Endothelial cell of umbilical vein (primary cell): ENCODE measurements around the gene LRRC66. TPM values are rescaled to one million over a fixed set of nuclear protein-coding genes. Genes with fewer than 3 reads are reported as not detected.

Experiments used
- BruUV-seq: library from RNA; stranded (reverse); fragments of 400-500 nt; replicated peaks from 2 replicates; lab custom pipeline; 2021; lab: Mats Ljungman, UMichigan
- CTCF ChIA-PET: fragments of 300-600, 350-600 bp; sonication (Branson Sonifier 250); formaldehyde crosslinking; loops from one replicate; lab custom pipeline; 2021; ENCODE audit warnings: antibody characterized with exemption, inconsistent platforms; lab: Charles Lee
- POLR2A ChIA-PET: fragments of 300-600, 350-600 bp; sonication (Branson Sonifier 250); formaldehyde crosslinking; loops from one replicate; lab custom pipeline; 2021; ENCODE audit warnings: antibody characterized with exemption, inconsistent platforms; lab: Charles Lee
- DNase-seq: peaks from one replicate; pipeline ENCODE4 v3.0.0-alpha.2; 2011; ENCODE audit warnings: low read depth, low spot score
- FAIRE-seq: peaks from 2 replicates; lab custom pipeline; 2011; peaks lifted over from hg19 to GRCh38; lab: Jason Lieb, UNC
- H2AFZ ChIP-seq: 2 replicates; pipeline ENCODE4 v1.6.0; 2012; ENCODE audit warnings: low read depth, low read length, control low read depth, inconsistent platforms
- H3K27ac ChIP-seq: 2 replicates; pipeline ENCODE4 v1.5.1; 2011; ENCODE audit warnings: low read depth, mild to moderate bottlenecking, control low read depth, low read length, moderate library complexity; ENCODE audit not compliant: insufficient read depth
- H3K27me3 ChIP-seq, 2 experiments: 2 replicates each; pipeline versions ENCODE4 v1.6.0 to v1.6.1; 2011; ENCODE audit warnings: low read length in 2 of 2, mixed read lengths in 1 of 2; ENCODE audit not compliant: control insufficient read depth in 2 of 2, insufficient read depth in 2 of 2
- H3K36me3 ChIP-seq, 2 experiments: 2 replicates in 1 of 2; 3 replicates in 1 of 2; pipeline ENCODE4 v1.5.1; 2011; ENCODE audit warnings: low read length in 2 of 2, mild to moderate bottlenecking in 1 of 2, moderate library complexity in 1 of 2; ENCODE audit not compliant: control insufficient read depth in 2 of 2, insufficient read depth in 2 of 2; ENCODE audit errors: extremely low read depth in 1 of 2
- H3K4me1 ChIP-seq: 3 replicates; pipeline ENCODE4 v1.5.1; 2011; ENCODE audit warnings: mild to moderate bottlenecking, low read length; ENCODE audit not compliant: control insufficient read depth, insufficient read depth; ENCODE audit errors: extremely low read depth
- H3K4me2 ChIP-seq: 2 replicates; pipeline ENCODE4 v1.6.1; 2011; ENCODE audit warnings: low read length, control low read depth, mixed read lengths; ENCODE audit not compliant: insufficient read depth
- H3K4me3 ChIP-seq, 3 experiments: fragments of 200-600 bp in 1 of 3; sonication (generic), shearing (Covaris generic) in 1 of 3; replicated peaks in 1 of 3; 2 replicates each; pipeline ENCODE4 v1.5.1; 2011 to 2016; ENCODE audit warnings: control low read depth in 3 of 3, low read length in 3 of 3, mild to moderate bottlenecking in 2 of 3, inconsistent platforms in 1 of 3, low read depth in 1 of 3, moderate library complexity in 1 of 3; ENCODE audit not compliant: insufficient read depth in 1 of 3
- H3K79me2 ChIP-seq: 2 replicates; pipeline ENCODE4 v1.6.0; 2012; ENCODE audit warnings: low read length, inconsistent platforms; ENCODE audit not compliant: control insufficient read depth, insufficient read depth
- H3K9ac ChIP-seq: replicated peaks from 2 replicates; pipeline ENCODE3; 2011; ENCODE audit warnings: low read length, control low read depth; ENCODE audit not compliant: insufficient read depth; ENCODE audit errors: extremely low read depth
- H3K9me1 ChIP-seq: replicated peaks from 3 replicates; pipeline ENCODE4 v1.6.0; 2011; ENCODE audit warnings: mild to moderate bottlenecking, low read length; ENCODE audit not compliant: control insufficient read depth, insufficient read depth; ENCODE audit errors: extremely low read depth
- H3K9me3 ChIP-seq: replicated peaks from 2 replicates; pipeline ENCODE4 v1.5.1; 2012; ENCODE audit warnings: low read length, inconsistent platforms; ENCODE audit not compliant: control insufficient read depth, insufficient read depth
- H4K20me1 ChIP-seq: replicated peaks from 2 replicates; pipeline ENCODE3; 2011; ENCODE audit warnings: mild to moderate bottlenecking, low read length; ENCODE audit not compliant: control insufficient read depth, insufficient read depth; ENCODE audit errors: extremely low read depth
- CTCF ChIP-seq, 2 donors: IDR thresholded peaks; 1 replicate in 1 of 2; 2 replicates in 1 of 2; pipeline ENCODE4 v1.5.1; 2011; ENCODE audit warnings: low read length in 2 of 2, mild to moderate bottlenecking in 2 of 2, moderate library complexity in 2 of 2, control low read depth in 1 of 2, inconsistent platforms in 1 of 2, low read depth in 1 of 2; ENCODE audit not compliant: insufficient read depth in 1 of 2; ENCODE audit errors: extremely low read depth in 1 of 2
- EZH2 ChIP-seq: IDR thresholded peaks from 2 replicates; pipeline ENCODE4 v1.6.1; 2012; ENCODE audit warnings: borderline replicate concordance, low read depth, mild to moderate bottlenecking, moderate library complexity, low read length, inconsistent platforms; ENCODE audit not compliant: severe bottlenecking
- FOS ChIP-seq: IDR thresholded peaks from 2 replicates; pipeline ENCODE4 v1.6.1; 2011; ENCODE audit warnings: mild to moderate bottlenecking, low read length, moderate library complexity, borderline replicate concordance; ENCODE audit not compliant: insufficient read depth
- GATA2 ChIP-seq: IDR thresholded peaks from 2 replicates; pipeline ENCODE4 v1.7.0; 2011; ENCODE audit warnings: low read depth, mild to moderate bottlenecking, moderate library complexity, mixed read lengths, low read length; ENCODE audit not compliant: insufficient read length, insufficient read depth
- JUN ChIP-seq: IDR thresholded peaks from 2 replicates; pipeline ENCODE4 v1.6.1; 2011; ENCODE audit warnings: borderline replicate concordance, low read depth; ENCODE audit not compliant: insufficient read length, insufficient read depth
- MAX ChIP-seq: IDR thresholded peaks from 2 replicates; pipeline ENCODE4 v1.6.1; 2011; ENCODE audit not compliant: insufficient read depth, insufficient read length
- MYC ChIP-seq: IDR thresholded peaks from one replicate; pipeline ENCODE4 v1.6.1; 2011; ENCODE audit warnings: mild to moderate bottlenecking, low read depth, low read length
- POLR2A ChIP-seq: IDR thresholded peaks from 2 replicates; pipeline ENCODE4 v1.6.1; 2012; ENCODE audit warnings: low read depth, mild to moderate bottlenecking, control low read depth, low read length
- POLR2AphosphoS5 ChIP-seq: IDR thresholded peaks from 2 replicates; pipeline ENCODE4 v1.6.1; 2012; ENCODE audit warnings: low read depth, mild to moderate bottlenecking, control low read depth, low read length, moderate library complexity; ENCODE audit not compliant: insufficient read depth
- dilution Hi-C: fragments of 300-500 bp; cut with MboI; formaldehyde crosslinking; loops from one replicate; pipeline ENCODE4 v1.15.0; 2019; ENCODE audit warnings: low sequenced_read_pairs; ENCODE audit not compliant: extremely low pct_ligation_motif_present
- intact Hi-C: fragments of 100-400 bp; cut with micrococcal nuclease; formaldehyde crosslinking; loops from one replicate; pipeline ENCODE4 v1.10.0; 2022
- polyA plus RNA-seq, 4 experiments: library from polyadenylated mRNA; depleted of rRNA in 3 of 4; stranded (reverse) in 3 of 4; unstranded in 1 of 4; fragments of >200 nt; gene quantifications; 2 replicates each; pipeline versions ENCODE4 v1.2.1 to v1.2.3, GENCODE V29; 2011 to 2012; ENCODE audit warnings: missing spikeins in 1 of 4
- total RNA-seq: library from RNA; stranded (reverse); gene quantifications from 2 replicates; pipeline ENCODE4 v1.2.3, GENCODE V29; 2021

LRRC66 gene
- total and polyA plus RNA-seq, 2 donors (not counting 3 experiments of a cell fraction or from before 2014, with no cell fraction given), result 0.15 to 0.27 TPM

- Histone ChIP-seq H2AFZ (no peak overlapping the region), H3K9ac (no peak overlapping the region), H3K27me3 (peaks cover 18 to 41% of the 10 kb centered on the region in 2 experiments), H3K79me2 (no peaks in the 10 kb centered on the region), H3K27ac (no peak overlapping the region), H4K20me1 (no peaks in the 10 kb centered on the region), H3K4me2 (peak overlapping the region; percentile 93), H3K9me1 (no peaks in the 10 kb centered on the region), H3K9me3 (no peaks in the 10 kb centered on the region), H3K36me3 (no peaks in the 10 kb centered on the region), H3K4me3 (peak overlapping the region in 2 of 3 experiments; percentile 55 to 71), H3K4me1 (peaks cover 12% of the 10 kb centered on the region)
- dilution Hi-C loops, result no loop called here
- DNase-seq (peak; percentile 21), FAIRE-seq (no peak)
- BruUV-seq, result no TSS peak
- TF ChIP-seq MAX, result no peak
- TF ChIP-seq MYC, result no peak
- POLR2A ChIA-PET, result interaction anchor here (1.5 kb wide), 1 partner anchor 15 kb away, joined by 5 read pairs; the partner anchor contains the start of gene SGCB
- intact Hi-C loops, result no loop called here
- CTCF ChIA-PET, result interaction anchor here (2.9 kb wide), 1 partner anchor 15 kb away, joined by 13 read pairs; the partner anchor contains the start of gene SGCB
Observed at GRCh38 chr4:52052475-52052780, 32.3 kb upstream of the LRRC66 start.

GRCh38 chr4:52051615-52052474 lies 31.7 kb upstream of the LRRC66 start:
- no peaks in the 10 kb centered on the region for H4K20me1 ChIP-seq
- CTCF ChIA-PET, result interaction anchor here (2.9 kb wide), 1 partner anchor 14 kb away, joined by 13 read pairs; the partner anchor contains the start of gene SGCB
- no peaks in the 10 kb centered on the region for H3K36me3 ChIP-seq
- peaks cover 23 to 41% of the 10 kb centered on the region in 2 experiments for H3K27me3 ChIP-seq
- H3K9me3 ChIP-seq, result no peaks in the 10 kb centered on the region
- FAIRE-seq, result peak; percentile 76
- peak overlapping the region; percentile 93 for H3K4me2 ChIP-seq
- H3K79me2 ChIP-seq, result no peaks in the 10 kb centered on the region
- POLR2A ChIA-PET, result interaction anchor here (1.5 kb wide), 1 partner anchor 14 kb away, joined by 5 read pairs; the partner anchor contains the start of gene SGCB
- H2AFZ ChIP-seq, result peak overlapping the region; percentile 96
- peak overlapping the region; percentile 45 for H3K9ac ChIP-seq
- H3K27ac ChIP-seq, result peak overlapping the region; percentile 10
- H3K4me1 ChIP-seq, result peaks cover 12% of the 10 kb centered on the region
- H3K9me1 ChIP-seq, result no peaks in the 10 kb centered on the region
- H3K4me3 ChIP-seq, result peak overlapping the region; percentile 71 to 74 (median 72)
- TF ChIP-seq JUN (no peak), POLR2AphosphoS5 (no peak), POLR2A (peak; percentile 69), MAX (peak; percentile 35), CTCF (IDR thresholded peaks at IDR 0.05; ENCODE audit: extremely low read depth in 1 of 2, insufficient read depth in 1 of 2, low read depth in 1 of 2, low read length in 2 of 2) (no peak), MYC (peak; percentile 0), FOS (peak; percentile 30), GATA2 (no peak), EZH2 (peak; percentile 64)
- dilution Hi-C loops, result no loop called here
- TSS peak; percentile 86 for BruUV-seq
- peak; percentile 90 for DNase-seq
- intact Hi-C loops, result loop anchor here (1.0 kb wide), 1 partner anchor 13 kb away; no protein-coding TSS in a partner anchor
